ENCODE measurements around the gene TMPRSS6.
"Not testable (repeated sequence)": the region's sequence is repeated elsewhere in the genome, so short reads cannot be mapped to it uniquely, and the experiment has no call there.

TMPRSS6 gene

GRCh38 chr22:37074537-37074936 is 35.0 kb downstream of the TMPRSS6 start:
- no peaks in the 10 kb centered on the region for H3K36me3 ChIP-seq
- no peak overlapping the region for H3K27ac ChIP-seq
- TF ChIP-seq, protein P1, sequence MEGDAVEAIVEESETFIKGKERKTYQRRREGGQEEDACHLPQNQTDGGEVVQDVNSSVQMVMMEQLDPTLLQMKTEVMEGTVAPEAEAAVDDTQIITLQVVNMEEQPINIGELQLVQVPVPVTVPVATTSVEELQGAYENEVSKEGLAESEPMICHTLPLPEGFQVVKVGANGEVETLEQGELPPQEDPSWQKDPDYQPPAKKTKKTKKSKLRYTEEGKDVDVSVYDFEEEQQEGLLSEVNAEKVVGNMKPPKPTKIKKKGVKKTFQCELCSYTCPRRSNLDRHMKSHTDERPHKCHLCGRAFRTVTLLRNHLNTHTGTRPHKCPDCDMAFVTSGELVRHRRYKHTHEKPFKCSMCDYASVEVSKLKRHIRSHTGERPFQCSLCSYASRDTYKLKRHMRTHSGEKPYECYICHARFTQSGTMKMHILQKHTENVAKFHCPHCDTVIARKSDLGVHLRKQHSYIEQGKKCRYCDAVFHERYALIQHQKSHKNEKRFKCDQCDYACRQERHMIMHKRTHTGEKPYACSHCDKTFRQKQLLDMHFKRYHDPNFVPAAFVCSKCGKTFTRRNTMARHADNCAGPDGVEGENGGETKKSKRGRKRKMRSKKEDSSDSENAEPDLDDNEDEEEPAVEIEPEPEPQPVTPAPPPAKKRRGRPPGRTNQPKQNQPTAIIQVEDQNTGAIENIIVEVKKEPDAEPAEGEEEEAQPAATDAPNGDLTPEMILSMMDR (IDR thresholded peaks at IDR 0.05), result no peak
- H3K4me1 ChIP-seq (ENCODE audit: control insufficient read depth in 1 of 2, insufficient read depth in 1 of 2, low read depth in 1 of 2, low read length in 1 of 2), result no peaks in the 10 kb centered on the region
- H3K9me3 ChIP-seq, result no peaks in the 10 kb centered on the region
- H3K27me3 ChIP-seq, result peaks cover 69% of the 10 kb centered on the region
- H3K4me3 ChIP-seq (ENCODE audit: low read depth in 1 of 2, low read length in 1 of 2), result no peak overlapping the region

GRCh38 chr22:37072673-37073072 is 36.8 kb downstream of the TMPRSS6 start:
- TF ChIP-seq, protein P1 (IDR thresholded peaks at IDR 0.05), result no peak
- Histone ChIP-seq H3K27me3 (peaks cover 75% of the 10 kb centered on the region), H3K27ac (no peak overlapping the region), H3K4me3 (ENCODE audit: low read depth in 1 of 2, low read length in 1 of 2) (no peak overlapping the region), H3K36me3 (no peaks in the 10 kb centered on the region), H3K9me3 (no peaks in the 10 kb centered on the region), H3K4me1 (ENCODE audit: control insufficient read depth in 1 of 2, insufficient read depth in 1 of 2, low read depth in 1 of 2, low read length in 1 of 2) (no peaks in the 10 kb centered on the region)

- not testable (repeated sequence) for H3K36me3 ChIP-seq
Observed at GRCh38 chr22:37071850-37072592, 37.5 kb downstream of the TMPRSS6 start.

DNA sequence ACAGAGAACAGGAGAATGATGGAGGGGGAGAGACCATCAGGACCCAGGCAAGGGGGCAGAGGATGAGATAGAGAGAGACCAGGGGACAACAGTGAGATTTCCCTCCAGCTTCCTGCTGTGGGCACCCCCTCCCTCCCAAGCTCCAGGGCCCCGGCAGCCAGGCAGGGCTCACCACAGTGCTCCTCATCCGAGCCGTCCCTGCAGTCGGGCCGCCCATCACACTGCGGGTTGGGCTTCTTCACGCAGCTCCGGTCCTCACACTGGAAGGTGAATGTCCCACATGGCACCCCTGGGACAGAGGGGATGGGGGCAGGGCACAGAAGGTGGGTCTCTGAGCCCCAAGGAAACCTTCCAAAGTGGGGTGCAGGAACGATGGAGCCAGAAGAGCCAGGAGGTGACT is 38.8 kb downstream of the TMPRSS6 start:
- TF ChIP-seq, protein P1 (IDR thresholded peaks at IDR 0.05), result no peak
- H3K4me3 ChIP-seq (ENCODE audit: low read depth in 1 of 2, low read length in 1 of 2), result no peak overlapping the region
- no peaks in the 10 kb centered on the region for H3K9me3 ChIP-seq
- no peaks in the 10 kb centered on the region for H3K4me1 ChIP-seq (ENCODE audit: control insufficient read depth in 1 of 2, insufficient read depth in 1 of 2, low read depth in 1 of 2, low read length in 1 of 2)
- H3K27ac ChIP-seq, result no peak overlapping the region
- H3K36me3 ChIP-seq, result no peaks in the 10 kb centered on the region
- peaks cover 71% of the 10 kb centered on the region for H3K27me3 ChIP-seq

More at GRCh38 chr22:37071850-37072592, 37.5 kb downstream of the TMPRSS6 start:
- H3K4me3 ChIP-seq (ENCODE audit: low read depth in 1 of 2, low read length in 1 of 2); H3K9me3 ChIP-seq; H3K27ac ChIP-seq; H3K4me1 ChIP-seq (ENCODE audit: control insufficient read depth in 1 of 2, insufficient read depth in 1 of 2, low read depth in 1 of 2, low read length in 1 of 2): not testable (repeated sequence)
- H3K27me3 ChIP-seq, result peaks cover 75% of the 10 kb centered on the region

- H3K9me3 ChIP-seq, result no peaks in the 10 kb centered on the region
- H3K36me3 ChIP-seq, result no peaks in the 10 kb centered on the region
- H3K4me3 ChIP-seq (ENCODE audit: low read depth in 1 of 2, low read length in 1 of 2), result no peak overlapping the region
- no peaks in the 10 kb centered on the region for H3K4me1 ChIP-seq (ENCODE audit: control insufficient read depth in 1 of 2, insufficient read depth in 1 of 2, low read depth in 1 of 2, low read length in 1 of 2)
- H3K27me3 ChIP-seq, result peaks cover 68% of the 10 kb centered on the region
- TF ChIP-seq, protein P1 (IDR thresholded peaks at IDR 0.05), result no peak
- H3K27ac ChIP-seq, result no peak overlapping the region
Observed at GRCh38 chr22:37070334-37070733, 39.2 kb downstream of the TMPRSS6 start.

DNA sequence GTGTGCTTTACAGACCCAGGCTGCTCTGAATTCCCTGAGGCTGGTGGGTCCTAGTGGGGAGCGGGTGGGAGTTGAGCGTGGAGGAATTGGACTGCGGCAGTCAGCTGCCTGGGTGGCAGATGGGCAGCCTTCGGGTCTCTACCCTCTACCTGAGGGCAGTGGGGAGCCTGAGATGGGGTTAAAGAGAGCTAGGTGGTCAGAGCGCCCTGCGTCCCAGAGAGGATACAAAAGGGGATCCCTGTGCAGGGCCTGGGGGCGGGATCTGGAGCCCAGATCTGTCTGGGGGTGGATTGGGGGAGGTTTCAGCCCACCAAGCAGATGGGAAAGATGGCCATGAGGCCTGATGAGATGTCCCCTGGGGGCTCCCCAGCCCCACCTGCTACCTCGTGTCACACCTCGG is 39.8 kb downstream of the TMPRSS6 start:
- Histone ChIP-seq H3K36me3 (no peaks in the 10 kb centered on the region), H3K27me3 (peaks cover 61% of the 10 kb centered on the region), H3K9me3 (no peaks in the 10 kb centered on the region), H3K4me3 (ENCODE audit: low read depth in 1 of 2, low read length in 1 of 2) (no peak overlapping the region), H3K27ac (no peak overlapping the region), H3K4me1 (ENCODE audit: control insufficient read depth in 1 of 2, insufficient read depth in 1 of 2, low read depth in 1 of 2, low read length in 1 of 2) (no peaks in the 10 kb centered on the region)
- TF ChIP-seq, protein P1 (IDR thresholded peaks at IDR 0.05), result no peak
